Gastroesophageal sphincter (tissue), 3 donors: ENCODE data around the gene LYRM4.

Experiments
- CTCF ChIP-seq, 4 experiments: fragments of 200-600 bp in 2 of 4; fragments of 450-650 bp in 2 of 4; sonication (generic) in 1 of 4; IDR thresholded peaks; one replicate each; pipeline ENCODE4 v1.5.1; 2017 to 2019; ENCODE audit warnings: antibody characterized with exemption in 4 of 4, mild to moderate bottlenecking in 2 of 4, moderate library complexity in 2 of 4
- EP300 ChIP-seq: sonication (generic); formaldehyde crosslinking; IDR thresholded peaks from one replicate; pipeline ENCODE4 v1.6.1; 2017; ENCODE audit warnings: antibody characterized with exemption, mild to moderate bottlenecking
- POLR2A ChIP-seq, 2 donors: fragments of 450-650 bp; IDR thresholded peaks; one replicate each; pipeline ENCODE4 v1.6.1; 2017; ENCODE audit warnings: antibody characterized with exemption in 2 of 2, mild to moderate bottlenecking in 2 of 2, moderate library complexity in 1 of 2

GRCh38 chr6:5282191-5282623, 21.5 kb upstream of the LYRM4 start:
- TF ChIP-seq EP300 (no peak), CTCF (IDR thresholded peaks at IDR 0.05) (no peak), POLR2A (IDR thresholded peaks at IDR 0.05) (no peak)
